ENCODE results near the gene STIMATE. TPM values are rescaled to one million over a fixed set of nuclear protein-coding genes. Genes with fewer than 3 reads are reported as not detected.

STIMATE gene
- total and polyA plus RNA-seq, 9 of the 15 experiments (the other 6 are each of a cell fraction or from before 2014, with no cell fraction given): 0.14 to 7.7 (median 4.9) TPM

DNA sequence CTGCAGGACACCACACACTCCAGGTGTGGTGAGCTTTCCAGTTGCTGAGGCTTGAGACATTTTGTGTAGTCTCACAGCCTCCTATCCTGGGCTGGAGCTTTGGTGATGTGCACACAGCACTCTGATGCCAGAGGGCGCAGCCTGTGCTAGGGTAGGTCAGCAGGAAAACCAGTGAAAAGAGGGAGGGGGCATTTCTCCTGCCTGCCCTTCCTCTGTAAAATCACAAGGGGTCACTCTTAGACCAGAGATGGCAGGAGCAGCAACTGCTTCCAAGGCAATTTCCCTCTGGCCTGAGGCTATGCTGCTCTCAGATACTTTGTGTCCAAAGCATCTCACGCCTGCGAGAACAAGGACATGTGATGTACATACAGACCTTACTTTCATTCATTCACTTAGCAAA, 46.0 kb downstream of the STIMATE start (continued):
- peak; percentile 72 to 80 (median 74) for TF ChIP-seq CTCF (IDR thresholded peaks at IDR 0.05 in 2 of 3, conservative IDR thresholded peaks at IDR 0.05 in 1 of 3; ENCODE audit: insufficient read depth in 2 of 3, low read depth in 1 of 3, low read length in 3 of 3)
- no peak for TF ChIP-seq ZNF696 (CRISPR knock-in tag; conservative IDR thresholded peaks at IDR 0.05)
- TF ChIP-seq, protein P1, sequence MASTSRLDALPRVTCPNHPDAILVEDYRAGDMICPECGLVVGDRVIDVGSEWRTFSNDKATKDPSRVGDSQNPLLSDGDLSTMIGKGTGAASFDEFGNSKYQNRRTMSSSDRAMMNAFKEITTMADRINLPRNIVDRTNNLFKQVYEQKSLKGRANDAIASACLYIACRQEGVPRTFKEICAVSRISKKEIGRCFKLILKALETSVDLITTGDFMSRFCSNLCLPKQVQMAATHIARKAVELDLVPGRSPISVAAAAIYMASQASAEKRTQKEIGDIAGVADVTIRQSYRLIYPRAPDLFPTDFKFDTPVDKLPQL (IDR thresholded peaks at IDR 0.05; ENCODE audit: extremely low read depth, insufficient read length): no peak
- no peak for TF ChIP-seq ZNF695 (CRISPR knock-in tag; IDR thresholded peaks at IDR 0.05)
- TF ChIP-seq SMARCA5 (IDR thresholded peaks at IDR 0.05): no peak
- TF ChIP-seq KLF13 (tag; IDR thresholded peaks at IDR 0.05; ENCODE audit: borderline replicate concordance, low read depth): no peak
- TF ChIP-seq MCM2 (IDR thresholded peaks at IDR 0.05; ENCODE audit: low read depth): no peak
- TF ChIP-seq, protein P2, sequence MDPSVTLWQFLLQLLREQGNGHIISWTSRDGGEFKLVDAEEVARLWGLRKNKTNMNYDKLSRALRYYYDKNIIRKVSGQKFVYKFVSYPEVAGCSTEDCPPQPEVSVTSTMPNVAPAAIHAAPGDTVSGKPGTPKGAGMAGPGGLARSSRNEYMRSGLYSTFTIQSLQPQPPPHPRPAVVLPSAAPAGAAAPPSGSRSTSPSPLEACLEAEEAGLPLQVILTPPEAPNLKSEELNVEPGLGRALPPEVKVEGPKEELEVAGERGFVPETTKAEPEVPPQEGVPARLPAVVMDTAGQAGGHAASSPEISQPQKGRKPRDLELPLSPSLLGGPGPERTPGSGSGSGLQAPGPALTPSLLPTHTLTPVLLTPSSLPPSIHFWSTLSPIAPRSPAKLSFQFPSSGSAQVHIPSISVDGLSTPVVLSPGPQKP (CRISPR knock-in tag; IDR thresholded peaks at IDR 0.05): no peak
- TF ChIP-seq, protein P3, sequence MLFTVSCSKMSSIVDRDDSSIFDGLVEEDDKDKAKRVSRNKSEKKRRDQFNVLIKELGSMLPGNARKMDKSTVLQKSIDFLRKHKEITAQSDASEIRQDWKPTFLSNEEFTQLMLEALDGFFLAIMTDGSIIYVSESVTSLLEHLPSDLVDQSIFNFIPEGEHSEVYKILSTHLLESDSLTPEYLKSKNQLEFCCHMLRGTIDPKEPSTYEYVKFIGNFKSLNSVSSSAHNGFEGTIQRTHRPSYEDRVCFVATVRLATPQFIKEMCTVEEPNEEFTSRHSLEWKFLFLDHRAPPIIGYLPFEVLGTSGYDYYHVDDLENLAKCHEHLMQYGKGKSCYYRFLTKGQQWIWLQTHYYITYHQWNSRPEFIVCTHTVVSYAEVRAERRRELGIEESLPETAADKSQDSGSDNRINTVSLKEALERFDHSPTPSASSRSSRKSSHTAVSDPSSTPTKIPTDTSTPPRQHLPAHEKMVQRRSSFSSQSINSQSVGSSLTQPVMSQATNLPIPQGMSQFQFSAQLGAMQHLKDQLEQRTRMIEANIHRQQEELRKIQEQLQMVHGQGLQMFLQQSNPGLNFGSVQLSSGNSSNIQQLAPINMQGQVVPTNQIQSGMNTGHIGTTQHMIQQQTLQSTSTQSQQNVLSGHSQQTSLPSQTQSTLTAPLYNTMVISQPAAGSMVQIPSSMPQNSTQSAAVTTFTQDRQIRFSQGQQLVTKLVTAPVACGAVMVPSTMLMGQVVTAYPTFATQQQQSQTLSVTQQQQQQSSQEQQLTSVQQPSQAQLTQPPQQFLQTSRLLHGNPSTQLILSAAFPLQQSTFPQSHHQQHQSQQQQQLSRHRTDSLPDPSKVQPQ (CRISPR knock-in tag; IDR thresholded peaks at IDR 0.05; ENCODE audit: borderline replicate concordance): no peak
- TF ChIP-seq, protein P4, sequence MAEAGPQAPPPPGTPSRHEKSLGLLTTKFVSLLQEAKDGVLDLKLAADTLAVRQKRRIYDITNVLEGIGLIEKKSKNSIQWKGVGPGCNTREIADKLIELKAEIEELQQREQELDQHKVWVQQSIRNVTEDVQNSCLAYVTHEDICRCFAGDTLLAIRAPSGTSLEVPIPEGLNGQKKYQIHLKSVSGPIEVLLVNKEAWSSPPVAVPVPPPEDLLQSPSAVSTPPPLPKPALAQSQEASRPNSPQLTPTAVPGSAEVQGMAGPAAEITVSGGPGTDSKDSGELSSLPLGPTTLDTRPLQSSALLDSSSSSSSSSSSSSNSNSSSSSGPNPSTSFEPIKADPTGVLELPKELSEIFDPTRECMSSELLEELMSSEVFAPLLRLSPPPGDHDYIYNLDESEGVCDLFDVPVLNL (CRISPR knock-in tag; IDR thresholded peaks at IDR 0.05; ENCODE audit: low read depth): no peak

All from K562 (cell line).